ENCODE data around the gene PCNX3. TPM values are rescaled to one million over a fixed set of nuclear protein-coding genes. Genes with fewer than 3 reads are reported as not detected.
A peak's percentile ranks its signal among the peaks of the same experiment; 100 is the strongest.
"Not testable (repeated sequence)": the region's sequence is repeated elsewhere in the genome, so short reads cannot be mapped to it uniquely, and the experiment has no call there.

The PCNX3 gene
- total RNA-seq, 1 donor from 2014 or later, result 61.9 TPM

DNA sequence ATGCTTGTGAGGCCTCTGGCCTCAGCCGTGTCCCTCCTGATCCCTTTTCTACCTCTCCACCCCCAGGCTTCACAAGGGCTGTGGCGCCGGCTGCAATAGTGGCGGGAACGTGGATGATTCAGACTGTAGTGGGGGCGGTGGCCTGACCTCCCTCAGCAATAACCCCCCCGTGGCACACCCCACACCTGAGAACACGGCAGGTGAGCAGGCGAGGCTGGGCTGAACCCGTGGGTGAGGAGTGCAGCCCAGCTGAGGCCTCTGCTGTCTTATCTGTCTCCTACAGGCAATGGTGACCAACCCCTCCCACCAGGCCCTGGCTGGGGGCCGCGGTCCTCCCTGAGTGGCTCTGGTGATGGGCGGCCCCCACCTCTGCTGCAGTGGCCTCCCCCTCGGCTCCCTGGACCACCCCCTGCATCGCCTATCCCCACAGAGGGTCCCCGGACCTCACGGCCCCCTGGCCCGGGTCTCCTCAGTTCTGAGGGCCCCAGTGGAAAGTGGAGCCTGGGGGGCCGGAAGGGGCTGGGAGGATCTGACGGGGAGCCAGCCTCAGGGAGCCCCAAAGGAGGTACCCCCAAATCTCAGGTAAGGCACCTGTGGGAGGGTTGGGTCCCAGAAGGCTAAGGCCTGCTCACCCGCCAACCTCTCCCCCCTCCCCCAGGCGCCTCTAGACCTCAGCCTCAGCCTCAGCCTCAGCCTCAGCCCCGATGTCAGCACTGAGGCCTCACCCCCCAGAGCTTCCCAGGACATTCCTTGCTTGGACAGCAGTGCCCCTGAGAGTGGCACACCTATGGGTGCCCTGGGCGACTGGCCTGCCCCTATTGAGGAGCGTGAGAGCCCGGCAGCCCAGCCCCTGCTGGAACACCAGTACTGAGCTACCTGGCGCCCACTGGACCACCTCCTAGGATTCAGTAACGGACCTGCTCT, 20.8 kb downstream of the PCNX3 start:
- Histone ChIP-seq H3K4me3 (ENCODE audit: low read depth, low read length) (no peak overlapping the region), H3K27me3 (ENCODE audit: control insufficient read depth, insufficient read depth, low read length) (no peaks in the 10 kb centered on the region), H3K36me3 (ENCODE audit: control insufficient read depth, insufficient read depth, low read length) (peaks cover 3% of the 10 kb centered on the region)
- DNase-seq (ENCODE audit: low read depth), result no peak
- TF ChIP-seq, protein P1, sequence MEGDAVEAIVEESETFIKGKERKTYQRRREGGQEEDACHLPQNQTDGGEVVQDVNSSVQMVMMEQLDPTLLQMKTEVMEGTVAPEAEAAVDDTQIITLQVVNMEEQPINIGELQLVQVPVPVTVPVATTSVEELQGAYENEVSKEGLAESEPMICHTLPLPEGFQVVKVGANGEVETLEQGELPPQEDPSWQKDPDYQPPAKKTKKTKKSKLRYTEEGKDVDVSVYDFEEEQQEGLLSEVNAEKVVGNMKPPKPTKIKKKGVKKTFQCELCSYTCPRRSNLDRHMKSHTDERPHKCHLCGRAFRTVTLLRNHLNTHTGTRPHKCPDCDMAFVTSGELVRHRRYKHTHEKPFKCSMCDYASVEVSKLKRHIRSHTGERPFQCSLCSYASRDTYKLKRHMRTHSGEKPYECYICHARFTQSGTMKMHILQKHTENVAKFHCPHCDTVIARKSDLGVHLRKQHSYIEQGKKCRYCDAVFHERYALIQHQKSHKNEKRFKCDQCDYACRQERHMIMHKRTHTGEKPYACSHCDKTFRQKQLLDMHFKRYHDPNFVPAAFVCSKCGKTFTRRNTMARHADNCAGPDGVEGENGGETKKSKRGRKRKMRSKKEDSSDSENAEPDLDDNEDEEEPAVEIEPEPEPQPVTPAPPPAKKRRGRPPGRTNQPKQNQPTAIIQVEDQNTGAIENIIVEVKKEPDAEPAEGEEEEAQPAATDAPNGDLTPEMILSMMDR (IDR thresholded peaks at IDR 0.05; ENCODE audit: insufficient read depth, low read length, poor library complexity, severe bottlenecking), result no peak

DNA sequence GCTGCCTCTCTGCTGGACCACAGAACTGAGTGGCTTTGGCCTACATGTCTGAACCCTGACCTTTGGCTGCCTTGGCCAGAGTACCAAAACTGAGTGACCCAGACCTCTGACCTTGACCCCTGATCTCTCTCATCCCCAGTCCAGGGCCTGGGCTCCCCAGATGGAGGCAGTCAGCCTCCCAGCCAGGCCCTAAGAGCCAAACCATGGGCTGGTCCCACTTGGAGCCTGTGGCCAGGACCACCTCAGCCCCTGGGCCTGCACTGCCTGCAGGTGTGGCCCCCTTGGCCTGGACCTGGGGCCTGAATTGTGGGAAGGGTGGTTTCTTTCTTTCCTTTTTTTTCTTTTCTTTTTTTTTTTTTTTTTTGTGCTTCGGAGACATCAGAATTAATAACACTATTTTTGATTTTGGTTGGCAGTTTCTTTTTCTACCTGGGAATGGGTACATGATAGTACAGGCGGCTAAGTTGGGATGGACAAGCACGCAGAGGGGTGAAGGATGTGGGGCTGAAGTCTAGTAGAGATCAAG, 21.5 kb downstream of the PCNX3 start:
- H3K27me3 ChIP-seq (ENCODE audit: control insufficient read depth, insufficient read depth, low read length), result no peaks in the 10 kb centered on the region
- TF ChIP-seq, protein P1 (IDR thresholded peaks at IDR 0.05; ENCODE audit: insufficient read depth, low read length, poor library complexity, severe bottlenecking), result no peak
- H3K4me3 ChIP-seq (ENCODE audit: low read depth, low read length), result no peak overlapping the region
- no peak for DNase-seq (ENCODE audit: low read depth)
- peaks cover 3% of the 10 kb centered on the region for H3K36me3 ChIP-seq (ENCODE audit: control insufficient read depth, insufficient read depth, low read length)

DNA sequence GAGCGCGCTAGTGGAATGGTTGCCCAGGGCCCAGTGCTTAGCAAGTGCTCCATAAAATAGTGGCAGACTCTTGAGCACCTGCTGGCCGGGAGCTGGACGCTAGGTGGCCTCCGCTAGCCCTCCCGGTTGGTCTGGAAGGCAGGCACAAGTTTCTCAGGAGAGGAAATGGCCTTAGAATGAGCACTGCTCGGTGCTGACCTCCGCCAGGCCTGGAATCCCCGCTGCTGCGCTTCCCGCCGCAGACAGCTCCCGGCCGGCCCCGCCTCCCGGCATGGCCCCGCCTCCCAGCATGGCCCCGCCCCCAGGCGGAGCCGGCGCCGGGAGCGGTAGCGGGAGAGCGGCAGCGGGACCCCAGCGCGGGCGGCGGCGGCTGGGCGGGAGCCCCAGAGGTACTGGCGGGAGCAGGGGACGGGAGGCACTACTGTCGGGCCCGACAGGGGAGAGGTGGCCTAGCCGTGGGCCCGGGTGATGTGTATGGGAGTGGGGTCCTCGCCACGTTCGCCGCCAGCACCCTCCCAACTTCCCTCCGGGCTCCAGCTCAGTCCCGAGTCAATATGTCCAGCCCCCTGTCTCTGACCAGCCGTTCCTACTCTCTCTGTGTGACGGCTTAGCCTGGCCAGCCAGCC, 22.3 kb downstream of the PCNX3 start, which contains the start of gene SIPA1:
Gene SIPA1 (plus strand): TSS at position 308 of the 626 bp plus-strand sequence. CDS start 2,821 bp downstream, outside the sequence.
- Histone ChIP-seq H3K27me3 (ENCODE audit: control insufficient read depth, insufficient read depth, low read length) (no peaks in the 10 kb centered on the region), H3K36me3 (ENCODE audit: control insufficient read depth, insufficient read depth, low read length) (peaks cover 3% of the 10 kb centered on the region), H3K4me3 (ENCODE audit: low read depth, low read length) (peak within 1 kb of the TSS; percentile 81)
- DNase-seq (ENCODE audit: low read depth), result peak; percentile 85
- TF ChIP-seq, protein P1 (IDR thresholded peaks at IDR 0.05; ENCODE audit: insufficient read depth, low read length, poor library complexity, severe bottlenecking), result peak; percentile 64

GRCh38 chr11:65639228-65639597, 23.6 kb downstream of the PCNX3 start:
- not testable (repeated sequence) for DNase-seq (ENCODE audit: low read depth); H3K27me3 ChIP-seq (ENCODE audit: control insufficient read depth, insufficient read depth, low read length); H3K36me3 ChIP-seq (ENCODE audit: control insufficient read depth, insufficient read depth, low read length); H3K4me3 ChIP-seq (ENCODE audit: low read depth, low read length)

GRCh38 chr11:65639623-65640482, 24.3 kb downstream of the PCNX3 start:
- Histone ChIP-seq H3K27me3 (ENCODE audit: control insufficient read depth, insufficient read depth, low read length) (no peaks in the 10 kb centered on the region), H3K4me3 (ENCODE audit: low read depth, low read length) (no peak overlapping the region), H3K36me3 (ENCODE audit: control insufficient read depth, insufficient read depth, low read length) (peaks cover 3% of the 10 kb centered on the region)
- no peak for DNase-seq (ENCODE audit: low read depth)
- TF ChIP-seq, protein P1 (IDR thresholded peaks at IDR 0.05; ENCODE audit: insufficient read depth, low read length, poor library complexity, severe bottlenecking), result no peak

Data from kidney epithelial cell (primary cell).